Measurements from ENCODE around the gene PHKG2. TPM values are rescaled to one million over a fixed set of nuclear protein-coding genes. Genes with fewer than 3 reads are reported as not detected.
A peak's percentile ranks its signal among the peaks of the same experiment; 100 is the strongest.

Gene PHKG2

DNA sequence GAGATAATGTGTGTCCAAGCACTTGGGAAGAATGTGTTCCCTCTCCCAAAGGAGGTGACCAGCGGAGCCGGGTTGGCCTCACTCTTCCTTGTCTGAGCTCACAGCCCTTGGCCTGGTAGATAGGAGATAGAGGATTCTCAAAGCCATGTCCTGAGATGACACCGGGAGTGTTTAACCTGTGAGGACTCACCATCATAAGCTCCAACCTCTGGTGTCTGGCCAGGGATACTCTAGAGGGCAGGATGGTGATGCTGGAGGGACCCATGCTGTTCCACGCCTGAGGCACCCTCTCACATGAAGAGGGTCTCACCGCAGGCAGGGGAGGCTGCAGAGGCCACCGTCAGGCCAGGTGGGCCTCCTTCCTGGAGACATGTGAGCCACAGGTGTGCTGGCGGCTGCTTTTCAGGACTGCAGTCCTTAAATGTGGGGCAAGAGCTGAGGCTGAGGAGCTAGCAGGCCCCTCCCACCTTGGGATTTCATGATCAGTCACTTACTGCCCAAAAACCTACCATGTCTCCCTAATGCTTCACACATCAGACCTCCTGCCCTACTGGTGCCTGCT lies 45.4 kb downstream of the PHKG2 start:
- Histone ChIP-seq H3K9me3 (replicated peaks; ENCODE audit: low read length) (no peaks in the 10 kb centered on the region), H3K4me3 (ENCODE audit: low read length) (no peak overlapping the region), H3K27me3 (ENCODE audit: control insufficient read depth, insufficient read depth, low read length) (peaks cover 9% of the 10 kb centered on the region), H3K36me3 (ENCODE audit: insufficient read depth, low read length) (no peaks in the 10 kb centered on the region), H3K4me1 (ENCODE audit: control insufficient read depth, insufficient read depth, low read length) (peaks cover 5% of the 10 kb centered on the region), H3K4me2 (ENCODE audit: low read length) (no peak overlapping the region), H3K9ac (ENCODE audit: low read depth, low read length) (no peak overlapping the region)

GRCh38 chr16:30794634-30795033 lies 46.4 kb downstream of the PHKG2 start:
- Histone ChIP-seq H3K4me3 (ENCODE audit: low read length) (no peak overlapping the region), H3K9me3 (replicated peaks; ENCODE audit: low read length) (no peaks in the 10 kb centered on the region)

DNA sequence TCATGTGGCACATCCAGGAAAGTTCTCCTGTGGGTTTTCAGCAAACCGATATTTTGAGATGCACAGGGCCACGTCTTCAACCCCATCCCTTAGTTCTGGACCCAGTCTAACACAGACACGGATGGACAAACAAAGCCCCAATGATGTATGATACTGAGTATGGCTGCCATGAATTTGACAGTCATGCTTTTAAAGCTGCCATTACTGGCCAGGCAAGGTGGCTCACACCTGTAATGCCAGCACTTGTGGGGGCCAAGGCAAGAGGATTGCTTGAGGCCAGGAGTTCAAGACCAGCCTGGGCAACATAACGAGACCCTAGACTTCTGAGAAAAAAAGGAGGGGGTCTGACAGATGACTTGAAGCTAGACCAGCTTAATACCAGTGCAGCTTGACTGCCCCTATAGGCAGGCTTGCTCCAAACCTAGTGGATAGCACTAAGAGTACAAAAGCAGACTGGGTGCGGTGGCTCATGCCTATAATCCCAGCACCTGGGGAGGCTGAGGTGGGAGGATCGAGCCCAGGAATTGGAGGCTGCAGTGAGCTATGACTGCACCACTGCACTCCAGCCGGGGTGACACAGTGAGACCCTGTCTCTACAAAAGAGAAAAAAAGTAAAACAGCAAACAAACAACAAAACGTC lies 49.6 kb downstream of the PHKG2 start:
- Histone ChIP-seq H3K4me3 (ENCODE audit: low read length) (no peak overlapping the region), H3K4me1 (ENCODE audit: control insufficient read depth, insufficient read depth, low read length) (peaks cover 5% of the 10 kb centered on the region), H3K36me3 (ENCODE audit: insufficient read depth, low read length) (no peaks in the 10 kb centered on the region), H3K4me2 (ENCODE audit: low read length) (no peak overlapping the region), H3K27me3 (ENCODE audit: control insufficient read depth, insufficient read depth, low read length) (peaks cover 6% of the 10 kb centered on the region), H3K9me3 (replicated peaks; ENCODE audit: low read length) (no peaks in the 10 kb centered on the region), H3K9ac (ENCODE audit: low read depth, low read length) (no peak overlapping the region)

More at GRCh38 chr16:30794634-30795033, 46.4 kb downstream of the PHKG2 start:
- Histone ChIP-seq H3K9ac (ENCODE audit: low read depth, low read length) (no peak overlapping the region), H3K27me3 (ENCODE audit: control insufficient read depth, insufficient read depth, low read length) (peaks cover 9% of the 10 kb centered on the region), H3K4me1 (ENCODE audit: control insufficient read depth, insufficient read depth, low read length) (peaks cover 5% of the 10 kb centered on the region), H3K4me2 (ENCODE audit: low read length) (no peak overlapping the region), H3K36me3 (ENCODE audit: insufficient read depth, low read length) (no peaks in the 10 kb centered on the region)

Small RNA genes lying within 50 kb of the gene (small RNA-seq; reads per million reads assigned to genes)
- gene RNU6-1043P (not detected), gene SNORA30 (614 reads per million, percentile 99 among the genes with 10 or more reads in this experiment)
